ENCODE measurements around the gene RCN1.

DNA sequence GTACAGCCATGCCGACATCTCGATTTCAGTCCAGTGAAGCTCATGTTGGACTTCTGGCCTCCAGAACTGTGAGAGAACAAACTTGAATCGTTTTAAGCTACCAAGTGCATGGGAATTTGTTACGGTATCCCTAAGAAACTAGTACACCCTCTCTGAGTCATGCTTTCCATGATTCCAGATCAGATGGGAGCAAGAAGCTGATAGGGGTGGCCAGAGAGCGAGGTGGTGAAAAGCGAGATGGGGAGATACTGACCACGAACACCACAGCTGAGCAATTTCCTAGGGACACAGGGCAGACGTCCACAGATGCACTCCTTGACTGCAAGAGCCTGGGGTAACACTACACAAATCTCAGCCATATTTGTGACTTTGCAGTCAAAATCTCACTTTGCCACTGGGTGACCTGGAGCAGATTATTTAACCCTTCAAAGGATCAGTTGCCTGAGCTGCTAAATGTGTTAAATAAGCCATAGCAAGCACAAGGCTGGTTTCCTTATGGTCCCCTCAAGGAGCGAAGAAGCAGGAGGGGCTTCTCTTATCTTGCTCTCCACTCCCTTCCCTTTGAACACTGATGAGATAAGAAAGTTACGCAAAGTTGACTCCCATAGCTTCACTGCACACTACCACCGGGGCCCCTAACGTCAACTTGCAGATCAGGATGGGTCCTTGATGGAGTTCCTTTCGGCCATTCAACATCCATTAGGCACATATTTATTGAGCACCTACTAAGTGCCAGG is 22.6 kb upstream of the RCN1 start:
- no peak for TF ChIP-seq POLR2A (IDR thresholded peaks at IDR 0.05; ENCODE audit: low read length)
- TF ChIP-seq GATA1 (IDR thresholded peaks at IDR 0.05; ENCODE audit: low read depth, low read length) = no peak

All from erythroblast (primary cell).